H1 (cell line): ENCODE measurements around the gene TMEM129.

Experiments used
- CHD2 ChIP-seq: IDR thresholded peaks from 2 replicates; pipeline ENCODE4 v1.6.1; 2012; ENCODE audit warnings: low read length, improper control_type of control experiment
- GABPA ChIP-seq: IDR thresholded peaks from 2 replicates; pipeline ENCODE4 v1.6.1; 2011; ENCODE audit warnings: mild to moderate bottlenecking, low read length, moderate library complexity, borderline replicate concordance; ENCODE audit not compliant: insufficient read depth
- GTF2F1 ChIP-seq: IDR thresholded peaks from 2 replicates; pipeline ENCODE4 v1.6.1; 2012; ENCODE audit warnings: low read depth, low read length, improper control_type of control experiment, borderline replicate concordance
- JUN ChIP-seq: IDR thresholded peaks from 2 replicates; pipeline ENCODE4 v1.6.1; 2011; ENCODE audit warnings: low read depth, mild to moderate bottlenecking, improper control_type of control experiment, low read length
- JUND ChIP-seq: IDR thresholded peaks from 2 replicates; pipeline ENCODE4 v1.6.1; 2011; ENCODE audit warnings: mild to moderate bottlenecking, improper control_type of control experiment, low read length
- MAX ChIP-seq: IDR thresholded peaks from 2 replicates; pipeline ENCODE4 v1.6.1; 2012; ENCODE audit warnings: inconsistent platforms
- ZNF274 ChIP-seq: IDR thresholded peaks from 2 replicates; pipeline ENCODE4 v1.7.0; 2012; ENCODE audit warnings: low read length, borderline replicate concordance; ENCODE audit errors: extremely low read depth
- TF ChIP-seq, protein P1 (sequence below), 3 experiments: IDR thresholded peaks; 1 replicate in 2 of 3; 2 replicates in 1 of 3; pipeline versions ENCODE4 v1.5.1 to v1.6.1; 2011; ENCODE audit warnings: low read length in 3 of 3, mild to moderate bottlenecking in 3 of 3, inconsistent platforms in 2 of 3, low read depth in 1 of 3, moderate library complexity in 1 of 3; ENCODE audit not compliant: insufficient read depth in 1 of 3; ENCODE audit errors: control extremely low read depth in 1 of 3

GRCh38 chr4:1674682-1675081, 46.4 kb downstream of the TMEM129 start:
- TF ChIP-seq MAX (no peak), GTF2F1 (no peak), GABPA (no peak), CHD2 (no peak), JUND (no peak), JUN (no peak), ZNF274 (no peak)
- TF ChIP-seq, protein P1, sequence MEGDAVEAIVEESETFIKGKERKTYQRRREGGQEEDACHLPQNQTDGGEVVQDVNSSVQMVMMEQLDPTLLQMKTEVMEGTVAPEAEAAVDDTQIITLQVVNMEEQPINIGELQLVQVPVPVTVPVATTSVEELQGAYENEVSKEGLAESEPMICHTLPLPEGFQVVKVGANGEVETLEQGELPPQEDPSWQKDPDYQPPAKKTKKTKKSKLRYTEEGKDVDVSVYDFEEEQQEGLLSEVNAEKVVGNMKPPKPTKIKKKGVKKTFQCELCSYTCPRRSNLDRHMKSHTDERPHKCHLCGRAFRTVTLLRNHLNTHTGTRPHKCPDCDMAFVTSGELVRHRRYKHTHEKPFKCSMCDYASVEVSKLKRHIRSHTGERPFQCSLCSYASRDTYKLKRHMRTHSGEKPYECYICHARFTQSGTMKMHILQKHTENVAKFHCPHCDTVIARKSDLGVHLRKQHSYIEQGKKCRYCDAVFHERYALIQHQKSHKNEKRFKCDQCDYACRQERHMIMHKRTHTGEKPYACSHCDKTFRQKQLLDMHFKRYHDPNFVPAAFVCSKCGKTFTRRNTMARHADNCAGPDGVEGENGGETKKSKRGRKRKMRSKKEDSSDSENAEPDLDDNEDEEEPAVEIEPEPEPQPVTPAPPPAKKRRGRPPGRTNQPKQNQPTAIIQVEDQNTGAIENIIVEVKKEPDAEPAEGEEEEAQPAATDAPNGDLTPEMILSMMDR (IDR thresholded peaks at IDR 0.05; ENCODE audit: control extremely low read depth in 1 of 3, insufficient read depth in 1 of 3, low read depth in 1 of 3, low read length in 3 of 3): no peak
